ENCODE data around the gene ROBO1.
"Not testable (repeated sequence)": the region's sequence is repeated elsewhere in the genome, so short reads cannot be mapped to it uniquely, and the experiment has no call there.

The ROBO1 gene

GRCh38 chr3:79230266-79230665 lies 537.5 kb downstream of the ROBO1 start:
- no peak for DNase-seq (ENCODE audit: low read depth, low spot score)
- H3K4me3 ChIP-seq (ENCODE audit: low read length) = no peak overlapping the region

GRCh38 chr3:79217096-79217495 lies 550.7 kb downstream of the ROBO1 start:
- DNase-seq (ENCODE audit: low read depth, low spot score) = no peak
- H3K4me3 ChIP-seq (ENCODE audit: low read length) = no peak overlapping the region

DNA sequence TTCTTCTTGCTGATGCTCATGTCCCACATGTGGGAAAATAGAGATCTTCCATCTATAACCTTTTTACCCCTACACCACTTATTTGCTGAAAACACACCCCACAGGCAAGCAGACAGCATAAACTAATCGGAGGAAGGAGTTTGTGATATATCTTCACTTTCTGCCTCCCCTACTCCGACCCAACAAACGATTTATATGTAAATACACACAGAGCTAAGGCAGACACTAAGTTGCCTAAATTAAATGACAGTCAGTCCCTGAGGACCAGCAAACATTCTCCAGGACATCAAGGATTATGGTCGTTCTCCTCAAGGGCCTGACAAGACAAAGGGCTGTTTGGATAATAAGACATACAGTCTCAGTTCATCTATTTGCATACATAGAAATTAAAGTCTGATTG lies 552.5 kb downstream of the ROBO1 start:
- DNase-seq (ENCODE audit: low read depth, low spot score) = no peak
- no peak overlapping the region for H3K4me3 ChIP-seq (ENCODE audit: low read length)

DNA sequence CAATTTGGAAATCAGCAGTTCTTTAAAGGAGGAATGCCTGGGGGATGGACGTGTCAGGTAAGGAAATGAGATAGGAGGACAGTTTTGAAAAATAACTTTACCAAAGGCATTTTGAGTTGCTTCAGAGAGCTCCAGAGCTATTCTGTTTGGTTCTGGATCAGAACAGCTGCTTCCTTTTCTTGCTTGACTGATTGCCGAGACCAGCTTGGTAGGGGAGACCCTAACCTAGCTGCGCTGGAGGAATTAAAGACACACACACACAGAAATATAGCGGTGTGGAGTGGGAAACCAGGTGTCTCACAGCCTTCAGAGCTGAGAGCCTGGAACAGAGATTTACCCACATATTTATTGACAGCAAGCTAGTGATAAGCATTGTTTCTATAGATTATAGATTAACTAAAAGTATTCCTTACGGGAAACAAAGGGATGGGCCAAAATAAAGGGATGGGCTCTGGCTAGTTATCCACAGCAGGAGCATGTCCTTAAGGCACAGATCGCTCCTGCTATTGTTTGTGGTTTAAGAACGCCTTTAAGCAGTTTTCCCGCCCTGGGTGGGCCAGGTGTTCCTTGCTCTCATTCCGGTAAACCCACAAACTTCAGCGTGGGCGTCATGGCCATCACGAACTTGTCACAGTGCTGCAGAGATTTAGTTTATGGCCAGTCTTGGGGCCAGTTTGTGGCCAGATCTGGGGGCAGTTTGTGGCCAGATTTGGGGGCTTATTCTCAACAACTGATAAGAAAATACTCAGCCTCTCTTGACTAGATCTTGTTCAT lies 556.0 kb downstream of the ROBO1 start:
- no peak overlapping the region for H3K4me3 ChIP-seq (ENCODE audit: low read length)
- DNase-seq (ENCODE audit: low read depth, low spot score) = no peak

DNA sequence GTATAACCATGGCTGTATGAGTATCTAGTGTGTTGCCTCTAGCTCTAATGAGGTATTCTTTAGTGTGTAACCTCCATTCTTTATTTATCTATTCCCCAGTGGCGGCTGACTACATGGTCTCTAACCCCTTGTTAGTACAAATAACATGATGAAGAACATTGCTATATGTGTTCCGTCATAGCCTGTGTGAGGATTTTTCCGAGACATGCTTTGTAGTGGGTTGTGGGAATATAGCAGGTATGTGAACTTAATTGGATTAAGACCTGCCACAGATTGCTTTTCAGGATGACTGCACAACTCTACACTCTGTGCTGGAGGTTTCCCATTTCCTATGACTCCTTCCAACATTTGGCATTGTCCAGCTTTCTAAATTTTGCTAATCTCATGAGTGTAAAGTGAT lies 563.4 kb downstream of the ROBO1 start:
- DNase-seq (ENCODE audit: low read depth, low spot score) = no peak
- no peak overlapping the region for H3K4me3 ChIP-seq (ENCODE audit: low read length)

- DNase-seq (ENCODE audit: low read depth, low spot score) = no peak
- no peak overlapping the region for H3K4me3 ChIP-seq (ENCODE audit: low read length)
Observed at GRCh38 chr3:79203144-79203519, 564.7 kb downstream of the ROBO1 start.

- no peak overlapping the region for H3K4me3 ChIP-seq (ENCODE audit: low read length)
- DNase-seq (ENCODE audit: low read depth, low spot score) = no peak
Observed at GRCh38 chr3:79202471-79203143, 565.2 kb downstream of the ROBO1 start.

DNA sequence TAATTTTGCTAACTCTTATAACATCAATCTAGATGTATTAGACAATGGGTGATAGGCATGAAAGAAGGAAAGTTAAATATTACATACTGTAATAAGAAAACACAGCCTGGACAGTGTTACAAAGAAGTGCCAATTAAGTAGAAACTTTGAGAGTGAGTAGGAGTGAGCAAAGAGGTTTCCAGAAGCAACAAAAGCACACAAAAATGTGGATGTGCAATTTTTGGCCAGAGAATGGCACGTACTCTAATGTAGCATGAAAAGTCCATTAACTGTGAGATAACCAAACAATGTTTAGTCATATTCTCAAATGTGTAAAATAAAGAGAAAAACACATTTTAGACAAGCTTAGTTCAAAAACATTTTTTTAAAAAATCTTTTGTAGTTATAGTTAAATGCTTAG lies 567.3 kb downstream of the ROBO1 start:
- no peak for DNase-seq (ENCODE audit: low read depth, low spot score)

DNA sequence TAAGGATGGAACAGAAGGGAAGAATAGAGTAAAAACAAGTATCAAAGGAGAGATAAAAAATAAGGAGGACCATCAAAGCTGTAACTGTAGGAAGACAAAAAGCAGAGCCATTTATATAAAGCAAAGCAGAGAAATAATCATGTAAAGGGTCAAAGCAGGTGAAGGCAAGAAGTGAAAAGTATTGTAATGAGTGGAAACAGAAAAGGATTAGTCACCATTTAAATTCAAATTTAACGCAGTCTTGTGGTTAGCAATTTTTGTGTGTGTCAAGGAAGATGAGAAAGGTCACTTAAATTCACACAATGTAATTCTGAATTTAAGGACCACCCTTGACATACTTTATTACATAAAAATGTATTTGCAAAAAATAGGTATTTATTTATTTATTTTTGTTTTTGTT lies 567.8 kb downstream of the ROBO1 start:
- DNase-seq (ENCODE audit: low read depth, low spot score) = no peak
- no peak overlapping the region for H3K4me3 ChIP-seq (ENCODE audit: low read length)

More for the DNA sequence above, 567.3 kb downstream of the ROBO1 start:
- no peak overlapping the region for H3K4me3 ChIP-seq (ENCODE audit: low read length)

DNA sequence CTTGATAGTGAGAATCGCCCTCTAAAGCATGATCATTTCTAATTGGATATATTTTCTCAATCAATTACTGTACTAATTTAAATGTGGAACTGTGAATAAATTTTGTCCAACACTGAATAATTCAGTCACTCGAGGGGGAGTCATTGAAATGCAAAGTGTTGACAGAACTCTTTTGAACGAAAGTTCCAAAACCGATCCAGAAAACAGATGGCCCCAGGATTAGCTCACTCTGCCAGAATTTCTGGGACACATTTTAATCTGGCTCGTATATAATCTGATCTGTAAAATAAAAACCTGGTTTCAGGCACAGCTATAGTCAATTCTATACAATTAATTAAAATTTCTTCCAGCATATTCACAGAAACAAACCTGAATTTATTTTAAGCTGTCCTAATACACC lies 580.4 kb downstream of the ROBO1 start:
- no peak for DNase-seq (ENCODE audit: low read depth, low spot score)

DNA sequence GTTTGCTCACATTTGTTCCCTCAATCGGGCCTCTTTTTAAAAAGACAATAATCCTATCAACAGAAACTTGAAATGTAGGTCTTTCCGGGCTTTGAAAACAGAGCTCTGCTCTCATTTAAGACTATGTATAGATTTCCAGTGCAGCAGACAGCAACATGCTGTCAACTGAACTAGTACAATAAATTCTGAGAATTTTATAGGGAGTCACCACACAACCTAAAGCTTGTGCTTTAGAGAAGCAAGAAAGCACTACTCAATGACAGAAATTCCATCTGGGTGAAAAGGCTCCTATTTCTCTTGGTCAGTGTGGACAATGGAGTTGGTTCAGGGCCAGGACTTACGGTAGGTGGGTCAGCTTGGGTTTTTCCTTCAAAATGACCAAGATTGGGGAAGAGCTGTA lies 583.5 kb downstream of the ROBO1 start:
- DNase-seq (ENCODE audit: low read depth, low spot score) = no peak
- no peak overlapping the region for H3K4me3 ChIP-seq (ENCODE audit: low read length)

More for the DNA sequence above, 580.4 kb downstream of the ROBO1 start:
- no peak overlapping the region for H3K4me3 ChIP-seq (ENCODE audit: low read length)

- no peak overlapping the region for H3K4me3 ChIP-seq (ENCODE audit: low read length)
- no peak for DNase-seq (ENCODE audit: low read depth, low spot score)
Observed at GRCh38 chr3:79183496-79183895, 584.3 kb downstream of the ROBO1 start.

DNA sequence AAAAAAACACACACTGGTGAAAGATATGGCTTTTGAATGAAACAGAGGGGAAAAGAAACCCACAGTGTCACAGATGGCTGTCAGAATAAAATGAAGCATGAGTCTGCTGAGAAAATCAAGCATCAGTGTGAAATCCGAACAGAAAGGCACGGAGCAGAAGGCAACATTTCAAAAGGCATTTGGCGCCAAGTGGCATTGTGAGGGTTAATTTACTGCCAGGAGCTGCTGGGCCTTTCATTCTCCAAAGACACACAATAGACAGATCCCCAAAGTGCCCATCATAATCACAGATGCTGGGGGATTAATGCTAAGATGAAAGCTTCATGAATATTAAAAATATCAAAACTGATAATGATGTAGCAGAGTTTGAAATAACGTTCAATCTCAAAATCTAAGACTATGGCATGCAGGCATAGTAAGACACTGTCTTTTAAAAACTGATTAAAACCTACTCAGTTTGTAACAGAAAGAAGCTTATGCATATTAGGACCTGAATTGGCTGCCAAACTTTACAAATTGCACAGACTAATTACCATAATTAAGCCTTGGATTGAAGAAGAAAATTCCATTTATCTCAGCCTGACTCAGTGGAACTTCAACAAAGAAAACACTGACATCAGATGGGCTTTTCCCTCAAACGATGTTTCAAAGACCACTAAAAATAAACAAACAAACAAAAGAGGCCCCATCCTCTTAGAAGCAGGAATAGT lies 589.2 kb downstream of the ROBO1 start:
- no peak overlapping the region for H3K4me3 ChIP-seq (ENCODE audit: low read length)
- DNase-seq (ENCODE audit: low read depth, low spot score) = no peak

GRCh38 chr3:79175870-79176269 lies 591.9 kb downstream of the ROBO1 start:
- DNase-seq (ENCODE audit: low read depth, low spot score) = no peak
- H3K4me3 ChIP-seq (ENCODE audit: low read length) = no peak overlapping the region

GRCh38 chr3:79173259-79173658 lies 594.5 kb downstream of the ROBO1 start:
- not testable (repeated sequence) for DNase-seq (ENCODE audit: low read depth, low spot score); H3K4me3 ChIP-seq (ENCODE audit: low read length)

GRCh38 chr3:79172241-79172640 lies 595.6 kb downstream of the ROBO1 start:
- H3K4me3 ChIP-seq (ENCODE audit: low read length) = no peak overlapping the region
- DNase-seq (ENCODE audit: low read depth, low spot score) = no peak

- no peak overlapping the region for H3K4me3 ChIP-seq (ENCODE audit: low read length)
- no peak for DNase-seq (ENCODE audit: low read depth, low spot score)
Observed at GRCh38 chr3:79170021-79170420, 597.8 kb downstream of the ROBO1 start.

GRCh38 chr3:79167651-79168416 lies 600.0 kb downstream of the ROBO1 start:
- DNase-seq (ENCODE audit: low read depth, low spot score) = no peak
- H3K4me3 ChIP-seq (ENCODE audit: low read length) = no peak overlapping the region

DNA sequence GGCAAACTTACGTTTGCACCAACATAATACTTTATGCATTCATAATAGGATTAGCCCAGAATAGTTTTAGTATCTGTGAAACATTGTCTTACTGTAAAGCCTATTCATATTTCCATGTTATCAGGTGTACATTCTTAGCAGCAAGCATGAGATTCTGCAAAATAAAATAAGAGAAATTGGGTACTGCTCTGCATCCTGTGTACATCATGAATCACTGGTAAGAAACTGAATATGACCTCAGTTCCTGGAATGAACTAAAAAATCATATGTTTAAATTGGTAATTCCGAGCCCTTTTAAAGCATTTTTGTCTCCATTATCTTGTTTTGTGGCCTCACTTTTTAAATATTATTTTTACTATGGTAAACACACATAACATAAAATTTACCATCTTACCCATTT lies 605.1 kb downstream of the ROBO1 start:
- DNase-seq (ENCODE audit: low read depth, low spot score) = no peak
- H3K4me3 ChIP-seq (ENCODE audit: low read length) = no peak overlapping the region

DNA sequence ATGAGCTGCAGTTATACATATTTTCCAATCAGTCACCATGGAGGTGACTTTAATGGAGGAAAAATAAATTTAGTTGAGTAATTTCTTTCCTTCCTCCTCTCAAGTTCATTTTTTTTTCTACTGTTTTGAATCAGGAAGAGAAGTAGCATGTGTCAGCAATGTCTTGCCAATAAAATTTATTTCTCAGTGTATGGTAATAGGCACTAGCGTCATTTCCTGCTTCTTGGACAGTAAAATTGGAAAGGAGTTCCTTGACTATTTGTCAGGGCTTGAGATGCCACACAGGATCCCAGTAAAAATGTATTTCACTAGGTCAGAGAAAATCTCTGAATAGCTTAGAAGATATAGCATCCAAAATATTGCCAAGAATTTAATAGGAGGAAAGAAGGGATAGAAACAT lies 605.9 kb downstream of the ROBO1 start:
- no peak for DNase-seq (ENCODE audit: low read depth, low spot score)
- H3K4me3 ChIP-seq (ENCODE audit: low read length) = no peak overlapping the region
